ENCODE results near the gene NSDHL. TPM values are rescaled to one million over a fixed set of nuclear protein-coding genes. Genes with fewer than 3 reads are reported as not detected.

NSDHL gene
- total and polyA plus RNA-seq, 2 of the 4 experiments (the other 2 are of a cell fraction) = 22.8 to 26.0 TPM

DNA sequence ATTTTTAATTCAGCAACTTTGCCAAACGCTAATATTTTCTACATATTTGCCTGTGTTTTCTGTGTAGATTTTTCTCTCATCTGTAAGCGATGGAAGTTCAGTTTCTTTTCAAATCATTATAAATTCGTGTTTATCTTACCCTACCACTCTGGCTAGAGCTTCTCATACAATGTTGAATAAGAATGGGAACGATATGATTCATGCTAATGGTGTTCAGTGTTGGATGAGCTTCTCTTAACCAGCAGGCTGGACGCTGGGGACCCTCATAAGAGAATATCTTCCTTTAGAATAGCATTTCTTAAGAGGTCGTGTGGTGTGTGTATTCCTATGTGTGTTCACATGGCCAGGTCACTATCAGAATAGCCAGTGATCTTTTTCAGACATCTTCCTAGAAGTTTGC, 31.0 kb downstream of the NSDHL start:
- H3K14ac ChIP-seq (replicated peaks; ENCODE audit: low read depth, low read length) = no peak overlapping the region
- H4K8ac ChIP-seq (ENCODE audit: low read depth in 2 of 2, low read length in 2 of 2) = no peak overlapping the region
- no peak overlapping the region for H3K18ac ChIP-seq (ENCODE audit: low read depth, low read length)
- dilution Hi-C loops (cut with HindIII; ENCODE audit: low sequenced_read_pairs, unreplicated experiment) (no loop called here), intact Hi-C loops (cut with micrococcal nuclease) (no loop called here), in situ Hi-C loops (cut with MboI; ENCODE audit: low sequenced_read_pairs) (no loop called here)
- no peak overlapping the region for H4K91ac ChIP-seq (ENCODE audit: insufficient read depth, low read depth, low read length)
- no TSS peak for BruUV-seq (replicated peaks)
- no peak overlapping the region for H3K4me2 ChIP-seq (ENCODE audit: low read depth, low read length)
- H2AK5ac ChIP-seq (ENCODE audit: low read depth, low read length) = no peak overlapping the region
- no peak for TF ChIP-seq CHD1 (IDR thresholded peaks at IDR 0.05; ENCODE audit: low read depth, low read length)
- no peak for TF ChIP-seq SMC3 (IDR thresholded peaks at IDR 0.05; ENCODE audit: low read depth, low read length)
- no peak for TF ChIP-seq MXI1 (IDR thresholded peaks at IDR 0.05; ENCODE audit: borderline replicate concordance, low read depth, low read length)
- TF ChIP-seq CEBPB (IDR thresholded peaks at IDR 0.05; ENCODE audit: low read depth, low read length) = no peak
- H3K56ac ChIP-seq (ENCODE audit: extremely low read depth, insufficient read depth, low read length) = no peak overlapping the region
- H2BK120ac ChIP-seq (ENCODE audit: low read depth, low read length) = no peak overlapping the region
- H3K79me1 ChIP-seq (ENCODE audit: low read depth in 1 of 2, low read length in 2 of 2) = no peaks in the 10 kb centered on the region
- H2AFZ ChIP-seq (replicated peaks; ENCODE audit: low read length, poor library complexity) = no peak overlapping the region
- no peaks in the 10 kb centered on the region for H3K27me3 ChIP-seq (ENCODE audit: control insufficient read depth, insufficient read depth, low read length)
- H4K5ac ChIP-seq (ENCODE audit: low read depth, low read length) = no peak overlapping the region
- no peak overlapping the region for H2BK5ac ChIP-seq (ENCODE audit: low read depth, low read length, poor library complexity, severe bottlenecking)
- no peaks in the 10 kb centered on the region for H4K20me1 ChIP-seq (ENCODE audit: insufficient read depth, low read length)
- H2AK9ac ChIP-seq (replicated peaks; ENCODE audit: low read depth, low read length, poor library complexity) = no peak overlapping the region
- no peaks in the 10 kb centered on the region for H3K9me3 ChIP-seq (ENCODE audit: control insufficient read depth, insufficient read depth, low read length)
- no peak overlapping the region for H3K4me3 ChIP-seq (ENCODE audit: insufficient read depth, low read depth, low read length)
- H2BK15ac ChIP-seq (ENCODE audit: low read depth, low read length) = no peak overlapping the region
- ChIA-PET POLR2A (ENCODE audit: unreplicated experiment) (no interaction called here), CTCF (no interaction called here)
- no CpG with 5 or more reads among the region's 6 CpGs for WGBS, 2 experiments (ENCODE audit: extremely low coverage in 2 of 2, insufficient read length in 1 of 2)
- ATAC-seq (ENCODE audit: low read depth) (no peak), DNase-seq (peak; percentile 10)
- no peaks in the 10 kb centered on the region; the same call in 1 of the 2 replicates for H3K4me1 ChIP-seq (ENCODE audit: control insufficient read depth, insufficient read depth, low read length)
- H3K9me1 ChIP-seq (ENCODE audit: insufficient read depth, low read length) = no peaks in the 10 kb centered on the region
- H3K4ac ChIP-seq (ENCODE audit: low read depth, low read length) = no peak overlapping the region
- H2BK20ac ChIP-seq (ENCODE audit: low read depth, low read length) = no peak overlapping the region
- H3K36me3 ChIP-seq (ENCODE audit: control insufficient read depth, insufficient read depth, low read length) = peaks cover 7% of the 10 kb centered on the region
- no peak overlapping the region for H3K23ac ChIP-seq (ENCODE audit: low read depth, low read length)
- H3K27ac ChIP-seq (ENCODE audit: insufficient read depth, low read length) = no peak overlapping the region
- H3K9ac ChIP-seq (ENCODE audit: low read depth, low read length) = no peak overlapping the region
